ENCODE measurements around the gene NAMPT. TPM values are rescaled to one million over a fixed set of nuclear protein-coding genes. Genes with fewer than 3 reads are reported as not detected.

The NAMPT gene
- polyA plus RNA-seq, 2 of the 4 experiments (the other 2 are of a cell fraction), result 213 to 274 TPM

DNA sequence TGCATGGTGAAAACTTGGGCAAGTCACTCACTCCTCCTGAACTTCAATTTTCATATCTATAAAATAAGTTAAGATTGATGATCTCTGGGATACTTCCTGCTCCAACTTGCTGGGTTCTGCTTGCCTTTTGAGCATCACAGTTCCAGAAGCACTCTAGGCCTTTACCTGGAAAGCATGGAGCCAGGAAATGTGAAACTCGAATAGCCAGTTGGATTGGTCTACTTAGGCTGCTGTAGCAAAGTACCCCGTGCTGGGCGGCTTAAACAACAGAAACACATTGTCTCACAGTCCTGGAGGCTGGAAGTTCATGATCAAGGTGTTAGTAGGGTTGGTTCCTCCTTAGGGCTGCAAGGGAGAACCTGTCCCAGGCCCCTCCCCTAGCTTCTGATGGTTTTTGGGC is 64.5 kb downstream of the NAMPT start:
- TF ChIP-seq, protein P1, sequence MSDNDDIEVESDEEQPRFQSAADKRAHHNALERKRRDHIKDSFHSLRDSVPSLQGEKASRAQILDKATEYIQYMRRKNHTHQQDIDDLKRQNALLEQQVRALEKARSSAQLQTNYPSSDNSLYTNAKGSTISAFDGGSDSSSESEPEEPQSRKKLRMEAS (IDR thresholded peaks at IDR 0.05), result no peak
- TF ChIP-seq ESRRA (IDR thresholded peaks at IDR 0.05; ENCODE audit: borderline replicate concordance, low read length) (no peak), GATA3 (IDR thresholded peaks at IDR 0.05; ENCODE audit: borderline replicate concordance) (no peak), HEYL (CRISPR knock-in tag; IDR thresholded peaks at IDR 0.05) (no peak), PHF8 (IDR thresholded peaks at IDR 0.05; ENCODE audit: borderline replicate concordance, low read depth) (no peak), FOSB (CRISPR knock-in tag; IDR thresholded peaks at IDR 0.05) (no peak)
- Histone ChIP-seq H3K4me1 (peaks cover 22% of the 10 kb centered on the region), H3K4me3 (no peak overlapping the region), H3K27ac (peak overlapping the region in 1 of 2 experiments; percentile 80; a peak in 1 of 6 replicates), H3K4me2 (no peak overlapping the region), H3K9me3 (no peaks in the 10 kb centered on the region)
- ChIA-PET POLR2A (interaction anchor here (0.6 kb wide), 1 partner anchor 205 kb away, joined by 3 read pairs; no protein-coding TSS in a partner anchor), CTCF (interaction anchor here (0.9 to 1.7 kb wide), 5 partner anchors 8 to 242 kb away, joined by 3 to 6 read pairs (median 3); no protein-coding TSS in a partner anchor)
- no peak for DNase-seq (ENCODE audit: low read depth in 1 of 2, low spot score in 1 of 2)
- 90% methylated on average over 3 of the region's 3 CpGs for WGBS (ENCODE audit: missing lambda C conversion rate)
- no peak for FAIRE-seq
- no peak for ATAC-seq

- POLR2A ChIA-PET, result no interaction called here
- CTCF ChIA-PET, result interaction anchor here (1.0 to 1.7 kb wide), 5 partner anchors 9 to 243 kb away, joined by 3 to 7 read pairs (median 5); no protein-coding TSS in a partner anchor
- no peak for TF ChIP-seq RARB (CRISPR knock-in tag; IDR thresholded peaks at IDR 0.05)
- no peak for TF ChIP-seq ZNF302 (CRISPR knock-in tag; IDR thresholded peaks at IDR 0.05)
- TF ChIP-seq RNF2 (IDR thresholded peaks at IDR 0.05; ENCODE audit: borderline replicate concordance, low read depth), result no peak
- TF ChIP-seq CTCF (IDR thresholded peaks at IDR 0.05), result no peak
- no peak for TF ChIP-seq BCL3 (IDR thresholded peaks at IDR 0.05)
- no peak for TF ChIP-seq ZC3H11A (IDR thresholded peaks at IDR 0.05)
- no peak overlapping the region for H3K4me2 ChIP-seq
- FAIRE-seq (no peak), DNase-seq (ENCODE audit: low read depth in 1 of 2, low spot score in 1 of 2) (no peak), ATAC-seq (no peak)
- 77% methylated on average over 3 of the region's 3 CpGs for WGBS (ENCODE audit: missing lambda C conversion rate)
- peak overlapping the region; percentile 48 to 80; a peak in 1 of 6 replicates for H3K27ac ChIP-seq
- H3K4me1 ChIP-seq, result peaks cover 22% of the 10 kb centered on the region
- H3K9me3 ChIP-seq, result no peaks in the 10 kb centered on the region
- H3K4me3 ChIP-seq, result no peak overlapping the region
Observed at GRCh38 chr7:106219170-106219569, 65.6 kb downstream of the NAMPT start.

DNA sequence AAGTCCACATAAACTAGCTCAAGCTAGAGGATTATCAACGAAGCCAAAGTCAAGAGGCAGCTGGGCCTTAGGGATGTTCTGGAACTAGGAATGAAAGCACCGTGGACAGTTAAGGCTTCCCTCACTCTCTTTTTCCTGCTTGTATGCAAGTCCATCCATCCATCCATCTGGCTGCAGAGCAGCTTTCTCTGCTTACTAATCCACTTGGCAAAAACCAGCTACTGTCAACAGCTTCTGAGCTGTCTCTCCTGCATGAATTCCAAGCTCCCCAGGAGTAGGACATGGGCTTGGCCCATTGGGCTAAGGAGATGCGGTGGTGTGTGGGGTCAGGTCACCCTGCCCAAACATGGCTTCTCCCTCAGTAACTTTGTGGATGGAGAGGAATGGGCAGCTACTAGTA is 66.2 kb downstream of the NAMPT start:
- H3K4me1 ChIP-seq, result peaks cover 22% of the 10 kb centered on the region
- ChIA-PET POLR2A (no interaction called here), CTCF (interaction anchor here (1.0 to 2.6 kb wide), 5 partner anchors 10 to 244 kb away, joined by 3 to 14 read pairs (median 7); no protein-coding TSS in a partner anchor)
- no peak overlapping the region for H3K4me3 ChIP-seq
- DNase-seq (ENCODE audit: low read depth in 1 of 2, low spot score in 1 of 2) (no peak), FAIRE-seq (no peak), ATAC-seq (no peak)
- H3K9me3 ChIP-seq, result no peaks in the 10 kb centered on the region
- WGBS (ENCODE audit: missing lambda C conversion rate), result 90% methylated on average over 3 of the region's 3 CpGs
- H3K27ac ChIP-seq, result peak overlapping the region; percentile 48 to 80; a peak in 3 of 6 replicates
- no peak overlapping the region for H3K4me2 ChIP-seq
- TF ChIP-seq SMC3 (IDR thresholded peaks at IDR 0.05), result no peak
- TF ChIP-seq E2F6 (IDR thresholded peaks at IDR 0.05; ENCODE audit: borderline replicate concordance, low read depth), result no peak
- TF ChIP-seq, protein P2, sequence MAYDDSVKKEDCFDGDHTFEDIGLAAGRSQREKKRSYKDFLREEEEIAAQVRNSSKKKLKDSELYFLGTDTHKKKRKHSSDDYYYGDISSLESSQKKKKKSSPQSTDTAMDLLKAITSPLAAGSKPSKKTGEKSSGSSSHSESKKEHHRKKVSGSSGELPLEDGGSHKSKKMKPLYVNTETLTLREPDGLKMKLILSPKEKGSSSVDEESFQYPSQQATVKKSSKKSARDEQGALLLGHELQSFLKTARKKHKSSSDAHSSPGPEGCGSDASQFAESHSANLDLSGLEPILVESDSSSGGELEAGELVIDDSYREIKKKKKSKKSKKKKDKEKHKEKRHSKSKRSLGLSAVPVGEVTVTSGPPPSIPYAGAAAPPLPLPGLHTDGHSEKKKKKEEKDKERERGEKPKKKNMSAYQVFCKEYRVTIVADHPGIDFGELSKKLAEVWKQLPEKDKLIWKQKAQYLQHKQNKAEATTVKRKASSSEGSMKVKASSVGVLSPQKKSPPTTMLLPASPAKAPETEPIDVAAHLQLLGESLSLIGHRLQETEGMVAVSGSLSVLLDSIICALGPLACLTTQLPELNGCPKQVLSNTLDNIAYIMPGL (CRISPR knock-in tag; IDR thresholded peaks at IDR 0.05; ENCODE audit: borderline replicate concordance), result no peak
- TF ChIP-seq NFE2L2 (conservative IDR thresholded peaks at IDR 0.05; ENCODE audit: low read length), result no peak
- TF ChIP-seq CEBPB (IDR thresholded peaks at IDR 0.05), result no peak
- TF ChIP-seq REST (IDR thresholded peaks at IDR 0.05), result no peak
- TF ChIP-seq POLR2A (IDR thresholded peaks at IDR 0.05; ENCODE audit: low read length), result no peak
- TF ChIP-seq MAZ (IDR thresholded peaks at IDR 0.05; ENCODE audit: borderline replicate concordance, low read depth, low read length), result no peak
- no peak for TF ChIP-seq CHD4 (IDR thresholded peaks at IDR 0.05; ENCODE audit: borderline replicate concordance)
- TF ChIP-seq HOXB13 (CRISPR knock-in tag; IDR thresholded peaks at IDR 0.05; ENCODE audit: low read depth), result no peak
- TF ChIP-seq FOXS1 (CRISPR knock-in tag; IDR thresholded peaks at IDR 0.05), result no peak
- no peak for TF ChIP-seq ESRRA (IDR thresholded peaks at IDR 0.05; ENCODE audit: borderline replicate concordance, low read length)
- no peak for TF ChIP-seq MAFK (IDR thresholded peaks at IDR 0.05; ENCODE audit: partially characterized antibody)

Measured in A549 (cell line).